NT2/D1 (cell line): ENCODE results near the gene KCNQ1.

ENCODE experiments used
- YY1 ChIP-seq: IDR thresholded peaks from 2 replicates; pipeline ENCODE4 v1.6.1; 2011; ENCODE audit not compliant: insufficient read length, insufficient read depth
- ZNF274 ChIP-seq: IDR thresholded peaks from 2 replicates; pipeline ENCODE4 v1.6.1; 2011; ENCODE audit warnings: mild to moderate bottlenecking, low read depth, low read length

- no peak for TF ChIP-seq ZNF274
- TF ChIP-seq YY1, result no peak
Measured at GRCh38 chr11:2832533-2833020, 387.8 kb downstream of the KCNQ1 start.
